Neural cell (in vitro differentiated cells): ENCODE measurements around the gene IRF8. TPM values are rescaled to one million over a fixed set of nuclear protein-coding genes. Genes with fewer than 3 reads are reported as not detected.

ENCODE experiments used
- H2AFZ ChIP-seq: fragments of 200-600, 300-800 bp; sonication (generic), shearing (Covaris generic); 2 replicates; pipeline ENCODE4 v1.6.0; 2014; ENCODE audit warnings: low read depth, mild to moderate bottlenecking, antibody characterized with exemption, low read length, moderate library complexity
- H3F3A ChIP-seq: fragments of 200-600 bp; shearing (Covaris generic); 2 replicates; pipeline ENCODE4 v1.6.1; 2016; ENCODE audit warnings: mild to moderate bottlenecking, moderate library complexity, mixed read lengths, antibody characterized with exemption, low read length; ENCODE audit not compliant: insufficient read depth, poor library complexity, severe bottlenecking
- H3K27ac ChIP-seq: fragments of 200-600, 300-800 bp; sonication (generic), shearing (Covaris generic); 2 replicates; pipeline ENCODE4 v1.5.1; 2014; ENCODE audit warnings: mild to moderate bottlenecking, low read length, moderate library complexity
- H3K27me3 ChIP-seq: fragments of 300-800, 200-600 bp; sonication (generic), shearing (Covaris generic); 2 replicates; pipeline ENCODE4 v1.6.0; 2014; ENCODE audit warnings: mild to moderate bottlenecking, low read depth, low read length, moderate library complexity; ENCODE audit not compliant: insufficient read depth
- H3K36me3 ChIP-seq: fragments of 300-800, 200-600 bp; sonication (generic), shearing (Covaris generic); 2 replicates; pipeline ENCODE4 v1.5.1; 2014; ENCODE audit warnings: mild to moderate bottlenecking, antibody characterized with exemption, low read length, moderate library complexity; ENCODE audit not compliant: insufficient read depth
- H3K4me2 ChIP-seq: fragments of 300-800, 200-600 bp; sonication (generic), shearing (Covaris generic); 2 replicates; pipeline ENCODE4 v1.6.0; 2014; ENCODE audit warnings: mild to moderate bottlenecking, low read length
- H3K4me3 ChIP-seq: fragments of 300-800, 200-600 bp; sonication (generic), shearing (Covaris generic); 2 replicates; pipeline ENCODE4 v1.5.1; 2014; ENCODE audit warnings: mild to moderate bottlenecking, low read length, moderate library complexity
- H3K79me2 ChIP-seq: fragments of 200-600 bp; shearing (Covaris generic); replicated peaks from 2 replicates; pipeline ENCODE4 v1.6.0; 2014; ENCODE audit warnings: mild to moderate bottlenecking, low read length, moderate library complexity; ENCODE audit not compliant: insufficient read depth
- H3K9ac ChIP-seq: fragments of 300-800, 200-600 bp; sonication (generic), shearing (Covaris generic); 2 replicates; pipeline ENCODE4 v1.6.1; 2016; ENCODE audit warnings: mild to moderate bottlenecking, low read length, mixed read lengths
- H3K9me2 ChIP-seq: fragments of 200-600 bp; shearing (Covaris generic); 2 replicates; pipeline ENCODE4 v1.6.1; 2016; ENCODE audit warnings: mild to moderate bottlenecking, low read length, mixed read lengths; ENCODE audit not compliant: insufficient read depth
- H3K9me3 ChIP-seq: fragments of 200-600, 300-800 bp; sonication (generic), shearing (Covaris generic); 2 replicates; pipeline ENCODE4 v1.6.1; 2016; ENCODE audit warnings: mild to moderate bottlenecking, mixed run types, low read length, moderate library complexity, mixed read lengths
- H4K20me1 ChIP-seq: fragments of 200-600 bp; shearing (Covaris generic); 2 replicates; pipeline ENCODE4 v1.6.1; 2016; ENCODE audit warnings: mild to moderate bottlenecking, mixed run types; ENCODE audit not compliant: insufficient read depth
- EP300 ChIP-seq: fragments of 450-650 bp; conservative IDR thresholded peaks from 2 replicates; pipeline ENCODE4 v1.6.1; 2014; ENCODE audit warnings: antibody characterized with exemption, mild to moderate bottlenecking, moderate library complexity; ENCODE audit not compliant: poor library complexity, severe bottlenecking
- EZH2 ChIP-seq: fragments of 200-600, 300-800 bp; shearing (Covaris generic), sonication (generic); IDR thresholded peaks from 2 replicates; pipeline ENCODE4 v1.6.1; 2014; ENCODE audit warnings: antibody characterized with exemption, low read length, borderline replicate concordance, mild to moderate bottlenecking; ENCODE audit not compliant: insufficient read depth, poor library complexity, severe bottlenecking
- MXI1 ChIP-seq: fragments of 450-650 bp; conservative IDR thresholded peaks from 2 replicates; pipeline ENCODE4 v1.6.1; 2014; ENCODE audit warnings: antibody characterized with exemption, mild to moderate bottlenecking; ENCODE audit not compliant: poor library complexity, severe bottlenecking
- POLR2AphosphoS5 ChIP-seq: IDR thresholded peaks from 2 replicates; pipeline ENCODE4 v1.6.1; 2012
- RAD21 ChIP-seq: fragments of 450-650 bp; conservative IDR thresholded peaks from 2 replicates; pipeline ENCODE4 v1.6.1; 2014; ENCODE audit warnings: antibody characterized with exemption, mild to moderate bottlenecking, moderate library complexity
- SMC3 ChIP-seq: fragments of 450-650 bp; conservative IDR thresholded peaks from 2 replicates; pipeline ENCODE4 v1.6.1; 2014; ENCODE audit warnings: antibody characterized with exemption, mild to moderate bottlenecking, moderate library complexity; ENCODE audit not compliant: poor library complexity
- TAF1 ChIP-seq: IDR thresholded peaks from 2 replicates; pipeline ENCODE4 v1.6.1; 2012; ENCODE audit warnings: low read depth
- polyA plus RNA-seq: library from polyadenylated mRNA; depleted of rRNA; stranded (reverse); fragments of >200 nt; gene quantifications from 2 replicates; pipeline ENCODE4 v1.2.3, GENCODE V29; 2014
- small RNA-seq, 3 experiments: library from RNA; depleted of rRNA; stranded (forward); fragments of <200 nt; gene quantifications; one replicate each; pipeline ENCODE3, GENCODE V24; 2012
- TF ChIP-seq, protein P1 (sequence below): fragments of 450-650 bp; IDR thresholded peaks from 2 replicates; pipeline ENCODE4 v1.5.1; 2014; ENCODE audit warnings: antibody characterized with exemption, mild to moderate bottlenecking, moderate library complexity; ENCODE audit not compliant: poor library complexity, severe bottlenecking
- TF ChIP-seq, protein P2 (sequence below): IDR thresholded peaks from 2 replicates; pipeline ENCODE4 v1.6.1; 2012; ENCODE audit warnings: borderline replicate concordance

Gene IRF8
- polyA plus RNA-seq, 1 donor from 2014 or later = not detected

DNA sequence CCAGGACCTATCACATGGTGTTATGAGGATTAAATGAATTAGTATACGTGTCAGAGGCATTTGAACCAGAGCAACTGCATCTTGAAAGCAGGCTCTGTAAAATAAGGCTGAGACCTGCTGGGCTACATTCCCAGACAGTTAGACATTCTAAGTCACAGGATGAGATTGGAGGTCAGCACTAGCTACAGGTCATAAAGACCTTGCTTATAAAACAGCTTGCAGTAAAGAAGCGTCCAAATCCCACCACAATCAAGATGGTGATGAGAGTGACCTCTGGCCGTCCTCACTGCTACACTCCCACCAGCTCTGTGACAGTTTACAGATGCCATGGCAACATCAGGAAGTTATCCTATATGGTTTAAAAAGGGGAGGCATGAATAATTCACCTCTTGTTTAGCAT, 71.8 kb downstream of the IRF8 start:
- Histone ChIP-seq H3F3A (no peaks in the 10 kb centered on the region), H4K20me1 (no peaks in the 10 kb centered on the region), H3K27me3 (no peaks in the 10 kb centered on the region), H3K4me2 (no peak overlapping the region), H3K9me3 (no peaks in the 10 kb centered on the region), H3K36me3 (no peaks in the 10 kb centered on the region), H2AFZ (no peak overlapping the region), H3K4me3 (no peak overlapping the region), H3K79me2 (no peaks in the 10 kb centered on the region), H3K9ac (no peak overlapping the region), H3K27ac (no peak overlapping the region), H3K9me2 (no peaks in the 10 kb centered on the region)
- no peak for TF ChIP-seq MXI1
- TF ChIP-seq SMC3 = no peak
- TF ChIP-seq EZH2 = no peak
- no peak for TF ChIP-seq RAD21
- TF ChIP-seq POLR2AphosphoS5 = no peak
- TF ChIP-seq, protein P1, sequence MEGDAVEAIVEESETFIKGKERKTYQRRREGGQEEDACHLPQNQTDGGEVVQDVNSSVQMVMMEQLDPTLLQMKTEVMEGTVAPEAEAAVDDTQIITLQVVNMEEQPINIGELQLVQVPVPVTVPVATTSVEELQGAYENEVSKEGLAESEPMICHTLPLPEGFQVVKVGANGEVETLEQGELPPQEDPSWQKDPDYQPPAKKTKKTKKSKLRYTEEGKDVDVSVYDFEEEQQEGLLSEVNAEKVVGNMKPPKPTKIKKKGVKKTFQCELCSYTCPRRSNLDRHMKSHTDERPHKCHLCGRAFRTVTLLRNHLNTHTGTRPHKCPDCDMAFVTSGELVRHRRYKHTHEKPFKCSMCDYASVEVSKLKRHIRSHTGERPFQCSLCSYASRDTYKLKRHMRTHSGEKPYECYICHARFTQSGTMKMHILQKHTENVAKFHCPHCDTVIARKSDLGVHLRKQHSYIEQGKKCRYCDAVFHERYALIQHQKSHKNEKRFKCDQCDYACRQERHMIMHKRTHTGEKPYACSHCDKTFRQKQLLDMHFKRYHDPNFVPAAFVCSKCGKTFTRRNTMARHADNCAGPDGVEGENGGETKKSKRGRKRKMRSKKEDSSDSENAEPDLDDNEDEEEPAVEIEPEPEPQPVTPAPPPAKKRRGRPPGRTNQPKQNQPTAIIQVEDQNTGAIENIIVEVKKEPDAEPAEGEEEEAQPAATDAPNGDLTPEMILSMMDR = no peak
- no peak for TF ChIP-seq EP300
- TF ChIP-seq, protein P2, sequence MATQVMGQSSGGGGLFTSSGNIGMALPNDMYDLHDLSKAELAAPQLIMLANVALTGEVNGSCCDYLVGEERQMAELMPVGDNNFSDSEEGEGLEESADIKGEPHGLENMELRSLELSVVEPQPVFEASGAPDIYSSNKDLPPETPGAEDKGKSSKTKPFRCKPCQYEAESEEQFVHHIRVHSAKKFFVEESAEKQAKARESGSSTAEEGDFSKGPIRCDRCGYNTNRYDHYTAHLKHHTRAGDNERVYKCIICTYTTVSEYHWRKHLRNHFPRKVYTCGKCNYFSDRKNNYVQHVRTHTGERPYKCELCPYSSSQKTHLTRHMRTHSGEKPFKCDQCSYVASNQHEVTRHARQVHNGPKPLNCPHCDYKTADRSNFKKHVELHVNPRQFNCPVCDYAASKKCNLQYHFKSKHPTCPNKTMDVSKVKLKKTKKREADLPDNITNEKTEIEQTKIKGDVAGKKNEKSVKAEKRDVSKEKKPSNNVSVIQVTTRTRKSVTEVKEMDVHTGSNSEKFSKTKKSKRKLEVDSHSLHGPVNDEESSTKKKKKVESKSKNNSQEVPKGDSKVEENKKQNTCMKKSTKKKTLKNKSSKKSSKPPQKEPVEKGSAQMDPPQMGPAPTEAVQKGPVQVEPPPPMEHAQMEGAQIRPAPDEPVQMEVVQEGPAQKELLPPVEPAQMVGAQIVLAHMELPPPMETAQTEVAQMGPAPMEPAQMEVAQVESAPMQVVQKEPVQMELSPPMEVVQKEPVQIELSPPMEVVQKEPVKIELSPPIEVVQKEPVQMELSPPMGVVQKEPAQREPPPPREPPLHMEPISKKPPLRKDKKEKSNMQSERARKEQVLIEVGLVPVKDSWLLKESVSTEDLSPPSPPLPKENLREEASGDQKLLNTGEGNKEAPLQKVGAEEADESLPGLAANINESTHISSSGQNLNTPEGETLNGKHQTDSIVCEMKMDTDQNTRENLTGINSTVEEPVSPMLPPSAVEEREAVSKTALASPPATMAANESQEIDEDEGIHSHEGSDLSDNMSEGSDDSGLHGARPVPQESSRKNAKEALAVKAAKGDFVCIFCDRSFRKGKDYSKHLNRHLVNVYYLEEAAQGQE = no peak
- no peak for TF ChIP-seq TAF1

Small RNAs within 50 kb of the gene (small RNA-seq; reads per million reads assigned to genes)
- gene MIR6774 = 0 reads per million in 3 experiments

Other genes starting within 250 kb of the IRF8 start
- gene GINS2, start 210.2 kb upstream of the IRF8 start, polyA plus RNA-seq = 6.1 and 9.2 TPM in 2 replicates
- not detected in 2 replicates for gene C16orf74, start 148.1 kb upstream of the IRF8 start, polyA plus RNA-seq
- gene EMC8, start 99.6 kb upstream of the IRF8 start, polyA plus RNA-seq = 38.9 and 44.4 TPM in 2 replicates
- 660 and 709 TPM in 2 replicates for gene COX4I1, start 99.5 kb upstream of the IRF8 start, polyA plus RNA-seq